ENCODE results near the gene TNFRSF8. TPM values are rescaled to one million over a fixed set of nuclear protein-coding genes. Genes with fewer than 3 reads are reported as not detected.

Gene TNFRSF8
- total and polyA plus RNA-seq, 9 of the 15 experiments (the other 6 are each of a cell fraction or from before 2014, with no cell fraction given) = 3.5 to 38.4 (median 17.1) TPM

DNA sequence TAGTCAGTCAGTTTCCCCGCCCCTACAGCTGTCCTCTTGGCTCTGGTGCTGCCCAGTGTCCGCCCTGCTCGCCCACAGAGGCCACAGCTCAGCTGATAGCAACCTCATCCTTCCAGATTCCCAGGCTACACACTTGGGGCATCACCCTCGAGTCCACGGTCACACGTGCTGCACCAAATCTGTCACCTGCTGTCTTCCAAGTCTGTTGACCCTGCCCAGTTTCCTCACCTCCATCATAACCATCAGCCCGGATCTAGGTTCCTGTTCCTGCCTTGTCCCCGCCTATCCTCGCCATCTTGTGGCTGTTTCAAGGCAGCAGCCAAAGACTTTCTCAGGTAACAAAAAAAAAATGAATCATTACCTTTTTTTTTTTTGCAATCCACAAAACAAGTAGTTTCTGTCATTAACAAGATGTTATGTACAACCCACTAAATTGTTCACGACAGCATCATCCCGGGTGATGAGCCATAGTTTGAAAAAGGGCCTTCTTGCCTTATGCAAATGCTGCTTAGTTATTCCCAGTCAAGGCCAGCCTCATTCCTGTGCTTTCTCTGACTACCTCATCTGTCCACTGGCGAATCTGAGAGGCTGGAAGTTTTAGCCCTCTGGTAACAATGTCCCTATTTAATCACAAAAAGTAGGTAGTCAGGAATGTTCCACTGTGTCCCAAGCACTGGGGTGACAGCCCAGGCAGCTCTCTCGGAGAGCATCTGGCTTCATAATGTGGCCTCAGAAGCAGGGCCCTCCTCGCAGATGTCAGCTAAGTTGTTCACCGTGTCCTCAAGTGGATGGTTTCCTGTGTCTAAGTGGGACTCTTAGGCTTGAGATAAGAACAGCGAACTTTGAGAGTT, 48.7 kb upstream of the TNFRSF8 start (continued):
- TF ChIP-seq, protein P1, sequence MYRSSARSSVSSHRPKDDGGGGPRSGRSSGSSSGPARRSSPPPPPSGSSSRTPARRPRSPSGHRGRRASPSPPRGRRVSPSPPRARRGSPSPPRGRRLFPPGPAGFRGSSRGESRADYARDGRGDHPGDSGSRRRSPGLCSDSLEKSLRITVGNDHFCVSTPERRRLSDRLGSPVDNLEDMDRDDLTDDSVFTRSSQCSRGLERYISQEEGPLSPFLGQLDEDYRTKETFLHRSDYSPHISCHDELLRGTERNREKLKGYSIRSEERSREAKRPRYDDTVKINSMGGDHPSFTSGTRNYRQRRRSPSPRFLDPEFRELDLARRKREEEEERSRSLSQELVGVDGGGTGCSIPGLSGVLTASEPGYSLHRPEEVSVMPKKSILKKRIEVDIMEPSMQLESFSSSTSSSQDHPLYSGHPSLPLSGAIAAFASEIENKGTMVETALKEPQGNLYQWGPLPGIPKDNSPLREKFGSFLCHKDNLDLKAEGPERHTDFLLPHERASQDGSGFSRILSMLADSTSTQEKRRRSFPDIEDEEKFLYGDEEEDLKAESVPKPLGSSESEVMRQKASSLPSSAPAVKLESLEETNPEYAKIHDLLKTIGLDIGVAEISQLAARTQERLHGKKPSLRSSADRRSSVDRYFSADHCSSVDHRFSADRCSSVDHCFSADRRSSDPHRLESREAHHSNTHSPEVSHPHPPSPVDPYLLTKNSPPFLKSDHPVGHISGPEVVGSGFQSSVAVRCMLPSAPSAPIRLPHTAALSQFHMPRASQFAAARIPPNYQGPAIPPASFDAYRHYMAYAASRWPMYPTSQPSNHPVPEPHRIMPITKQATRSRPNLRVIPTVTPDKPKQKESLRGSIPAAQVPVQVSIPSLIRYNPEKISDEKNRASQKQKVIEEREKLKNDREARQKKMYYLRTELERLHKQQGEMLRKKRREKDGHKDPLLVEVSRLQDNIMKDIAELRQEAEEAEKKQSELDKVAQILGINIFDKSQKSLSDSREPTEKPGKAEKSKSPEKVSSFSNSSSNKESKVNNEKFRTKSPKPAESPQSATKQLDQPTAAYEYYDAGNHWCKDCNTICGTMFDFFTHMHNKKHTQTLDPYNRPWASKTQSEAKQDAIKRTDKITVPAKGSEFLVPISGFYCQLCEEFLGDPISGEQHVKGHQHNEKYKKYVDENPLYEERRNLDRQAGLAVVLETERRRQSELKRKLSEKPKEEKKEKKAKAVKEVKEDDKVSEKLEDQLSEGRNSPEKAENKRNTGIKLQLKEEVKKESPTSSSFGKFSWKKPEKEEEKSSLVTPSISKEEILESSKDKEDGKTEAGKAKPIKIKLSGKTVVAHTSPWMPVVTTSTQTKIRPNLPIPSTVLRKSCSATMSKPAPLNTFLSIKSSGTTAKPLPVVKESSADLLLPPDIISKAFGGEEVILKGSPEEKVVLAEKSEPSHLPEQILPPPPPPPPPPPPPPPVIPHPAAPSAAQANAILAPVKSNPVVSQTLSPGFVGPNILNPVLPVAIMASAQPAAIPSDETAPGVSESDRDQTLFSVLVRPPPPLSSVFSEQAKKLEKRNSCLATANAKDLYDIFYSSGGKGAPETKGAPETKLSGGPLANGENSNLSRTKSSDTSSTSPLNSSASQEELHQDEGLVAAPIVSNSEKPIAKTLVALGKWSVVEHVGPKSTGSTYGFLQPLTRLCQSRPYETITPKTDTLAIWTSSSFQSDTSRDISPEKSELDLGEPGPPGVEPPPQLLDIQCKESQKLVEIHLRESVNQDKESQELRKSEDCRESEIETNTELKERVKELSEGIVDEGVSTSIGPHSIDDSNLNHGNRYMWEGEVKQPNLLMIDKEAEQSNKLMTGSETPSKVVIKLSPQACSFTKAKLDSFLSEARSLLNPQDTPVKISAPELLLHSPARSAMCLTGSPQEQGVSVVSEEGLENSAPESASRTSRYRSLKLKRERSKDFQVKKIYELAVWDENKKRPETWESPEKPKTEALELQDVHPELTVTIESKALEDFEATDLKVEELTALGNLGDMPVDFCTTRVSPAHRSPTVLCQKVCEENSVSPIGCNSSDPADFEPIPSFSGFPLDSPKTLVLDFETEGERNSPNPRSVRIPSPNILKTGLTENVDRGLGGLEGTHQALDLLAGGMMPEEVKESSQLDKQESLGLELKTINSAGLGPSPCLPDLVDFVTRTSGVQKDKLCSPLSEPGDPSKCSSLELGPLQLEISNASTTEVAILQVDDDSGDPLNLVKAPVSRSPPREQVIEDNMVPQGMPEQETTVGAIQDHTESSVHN (IDR thresholded peaks at IDR 0.05; ENCODE audit: borderline replicate concordance in 1 of 2, low read depth in 1 of 2) = no peak
- no peak for TF ChIP-seq PHF8 (IDR thresholded peaks at IDR 0.05; ENCODE audit: borderline replicate concordance, low read length)
- TF ChIP-seq, protein P2, sequence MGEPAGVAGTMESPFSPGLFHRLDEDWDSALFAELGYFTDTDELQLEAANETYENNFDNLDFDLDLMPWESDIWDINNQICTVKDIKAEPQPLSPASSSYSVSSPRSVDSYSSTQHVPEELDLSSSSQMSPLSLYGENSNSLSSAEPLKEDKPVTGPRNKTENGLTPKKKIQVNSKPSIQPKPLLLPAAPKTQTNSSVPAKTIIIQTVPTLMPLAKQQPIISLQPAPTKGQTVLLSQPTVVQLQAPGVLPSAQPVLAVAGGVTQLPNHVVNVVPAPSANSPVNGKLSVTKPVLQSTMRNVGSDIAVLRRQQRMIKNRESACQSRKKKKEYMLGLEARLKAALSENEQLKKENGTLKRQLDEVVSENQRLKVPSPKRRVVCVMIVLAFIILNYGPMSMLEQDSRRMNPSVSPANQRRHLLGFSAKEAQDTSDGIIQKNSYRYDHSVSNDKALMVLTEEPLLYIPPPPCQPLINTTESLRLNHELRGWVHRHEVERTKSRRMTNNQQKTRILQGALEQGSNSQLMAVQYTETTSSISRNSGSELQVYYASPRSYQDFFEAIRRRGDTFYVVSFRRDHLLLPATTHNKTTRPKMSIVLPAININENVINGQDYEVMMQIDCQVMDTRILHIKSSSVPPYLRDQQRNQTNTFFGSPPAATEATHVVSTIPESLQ (CRISPR knock-in tag; IDR thresholded peaks at IDR 0.05) = no peak
- TF ChIP-seq LARP7 (IDR thresholded peaks at IDR 0.05) = no peak
- no peak for TF ChIP-seq MIER1 (IDR thresholded peaks at IDR 0.05; ENCODE audit: low read depth)
- TF ChIP-seq SMAD4 (CRISPR knock-in tag; conservative IDR thresholded peaks at IDR 0.05) = no peak
- TF ChIP-seq, protein P3, sequence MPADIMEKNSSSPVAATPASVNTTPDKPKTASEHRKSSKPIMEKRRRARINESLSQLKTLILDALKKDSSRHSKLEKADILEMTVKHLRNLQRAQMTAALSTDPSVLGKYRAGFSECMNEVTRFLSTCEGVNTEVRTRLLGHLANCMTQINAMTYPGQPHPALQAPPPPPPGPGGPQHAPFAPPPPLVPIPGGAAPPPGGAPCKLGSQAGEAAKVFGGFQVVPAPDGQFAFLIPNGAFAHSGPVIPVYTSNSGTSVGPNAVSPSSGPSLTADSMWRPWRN (IDR thresholded peaks at IDR 0.05; ENCODE audit: low read depth) = no peak; the same call in 1 of the 2 replicates
- TF ChIP-seq HDAC6 (IDR thresholded peaks at IDR 0.05; ENCODE audit: low read depth, low read length) = no peak
- no peak for TF ChIP-seq ZNF239 (CRISPR knock-in tag; IDR thresholded peaks at IDR 0.05)
- 0 out of 4 replicates have a peak, but pooled peaks of 1 of the 2 experiments have one; percentile 10 for TF ChIP-seq TBL1XR1 (IDR thresholded peaks at IDR 0.05; ENCODE audit: low read length in 2 of 2)
- no peak for TF ChIP-seq ZNF445 (CRISPR knock-in tag; IDR thresholded peaks at IDR 0.05; ENCODE audit: low read depth)
- no peak for TF ChIP-seq KDM1A (IDR thresholded peaks at IDR 0.05)
- no peak for TF ChIP-seq PRMT5 (CRISPR knock-in tag; IDR thresholded peaks at IDR 0.05)
- no peak for TF ChIP-seq HINFP (tag; conservative IDR thresholded peaks at IDR 0.05; ENCODE audit: low read depth)
- TF ChIP-seq ZNF79 (CRISPR knock-in tag; IDR thresholded peaks at IDR 0.05; ENCODE audit: low read depth) = no peak
